ENCODE data around the gene KCNAB2. TPM values are rescaled to one million over a fixed set of nuclear protein-coding genes. Genes with fewer than 3 reads are reported as not detected.

KCNAB2 gene
- total RNA-seq, 1 experiment from 2014 or later, result 28.5 TPM

DNA sequence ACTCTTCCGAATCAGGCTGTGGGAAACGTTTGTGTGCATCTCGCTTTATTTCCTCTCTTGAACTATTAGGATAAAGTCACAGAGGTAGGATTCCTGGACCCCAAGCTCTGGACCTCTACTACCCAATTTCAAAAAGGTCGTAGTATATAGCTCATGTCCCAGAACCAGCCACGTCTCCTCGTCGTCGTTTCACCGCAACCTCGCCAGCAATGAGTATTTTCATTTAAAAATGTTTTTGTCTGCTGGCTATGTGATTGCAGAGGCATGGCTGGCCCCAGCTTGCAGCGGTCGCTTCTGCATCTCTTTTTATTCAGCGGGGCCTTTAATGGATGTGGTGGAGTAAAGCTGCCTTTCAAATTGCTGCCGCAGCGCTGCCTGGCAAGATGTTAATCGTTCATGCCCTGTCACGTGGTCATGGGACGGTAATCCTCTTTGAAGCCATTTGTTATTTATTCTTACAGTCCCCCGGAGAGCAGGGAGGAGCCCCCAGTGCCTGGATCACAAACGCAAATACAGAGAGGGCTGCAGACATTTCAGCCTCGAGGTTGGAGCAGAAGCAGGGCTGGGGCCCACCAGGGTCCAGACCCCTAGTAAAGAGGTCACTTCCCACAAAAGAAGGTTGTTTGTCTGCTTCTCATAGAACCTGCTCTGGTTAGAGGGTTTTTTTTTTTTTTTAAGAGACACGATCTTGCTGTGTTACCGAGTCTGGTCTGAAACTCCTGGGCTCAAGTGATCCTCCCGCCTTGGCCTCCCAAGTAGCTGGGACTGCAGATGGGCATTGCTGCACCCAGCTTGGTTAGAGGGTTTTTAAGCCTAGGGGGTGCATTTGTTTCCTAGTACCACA lies 41.9 kb upstream of the KCNAB2 start:
- ChIA-PET CTCF (no interaction called here), POLR2A (ENCODE audit: unreplicated experiment) (no interaction called here)
- DNase-seq (no peak), ATAC-seq (no peak)
- intact Hi-C loops (cut with micrococcal nuclease), result no loop called here
- Histone ChIP-seq H3K27me3 (ENCODE audit: low read length) (no peaks in the 10 kb centered on the region), H3F3A (ENCODE audit: low read length, unreplicated experiment) (no peaks in the 10 kb centered on the region), H4K20me1 (ENCODE audit: low read length) (0 out of 2 replicates have a peak, but pooled peaks cover 3% of the 10 kb centered on the region), H3K4me1 (ENCODE audit: insufficient read depth, low read length) (no peaks in the 10 kb centered on the region), H3K4me3 (ENCODE audit: low read length) (no peak overlapping the region), H3K79me2 (ENCODE audit: low read length) (no peaks in the 10 kb centered on the region), H3K9me2 (replicated peaks; ENCODE audit: low read length) (no peaks in the 10 kb centered on the region), H3K36me3 (ENCODE audit: low read depth, low read length) (no peaks in the 10 kb centered on the region), H3K9ac (ENCODE audit: low read length) (no peak overlapping the region), H3K4me2 (ENCODE audit: low read length) (no peak overlapping the region), H2AFZ (ENCODE audit: low read length) (no peak overlapping the region), H3K9me3 (ENCODE audit: low read length) (no peaks in the 10 kb centered on the region), H3K27ac (ENCODE audit: low read length) (no peak overlapping the region)
- no TSS peak for BruUV-seq (replicated peaks)
- TF ChIP-seq, protein P1, sequence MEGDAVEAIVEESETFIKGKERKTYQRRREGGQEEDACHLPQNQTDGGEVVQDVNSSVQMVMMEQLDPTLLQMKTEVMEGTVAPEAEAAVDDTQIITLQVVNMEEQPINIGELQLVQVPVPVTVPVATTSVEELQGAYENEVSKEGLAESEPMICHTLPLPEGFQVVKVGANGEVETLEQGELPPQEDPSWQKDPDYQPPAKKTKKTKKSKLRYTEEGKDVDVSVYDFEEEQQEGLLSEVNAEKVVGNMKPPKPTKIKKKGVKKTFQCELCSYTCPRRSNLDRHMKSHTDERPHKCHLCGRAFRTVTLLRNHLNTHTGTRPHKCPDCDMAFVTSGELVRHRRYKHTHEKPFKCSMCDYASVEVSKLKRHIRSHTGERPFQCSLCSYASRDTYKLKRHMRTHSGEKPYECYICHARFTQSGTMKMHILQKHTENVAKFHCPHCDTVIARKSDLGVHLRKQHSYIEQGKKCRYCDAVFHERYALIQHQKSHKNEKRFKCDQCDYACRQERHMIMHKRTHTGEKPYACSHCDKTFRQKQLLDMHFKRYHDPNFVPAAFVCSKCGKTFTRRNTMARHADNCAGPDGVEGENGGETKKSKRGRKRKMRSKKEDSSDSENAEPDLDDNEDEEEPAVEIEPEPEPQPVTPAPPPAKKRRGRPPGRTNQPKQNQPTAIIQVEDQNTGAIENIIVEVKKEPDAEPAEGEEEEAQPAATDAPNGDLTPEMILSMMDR (conservative IDR thresholded peaks at IDR 0.05; ENCODE audit: low read depth, low read length), result no peak
- TF ChIP-seq EZH2 (IDR thresholded peaks at IDR 0.05; ENCODE audit: low read length, unreplicated experiment) (no peak), EZH2phosphoT487 (IDR thresholded peaks at IDR 0.05; ENCODE audit: borderline replicate concordance, low read length) (no peak)

DNA sequence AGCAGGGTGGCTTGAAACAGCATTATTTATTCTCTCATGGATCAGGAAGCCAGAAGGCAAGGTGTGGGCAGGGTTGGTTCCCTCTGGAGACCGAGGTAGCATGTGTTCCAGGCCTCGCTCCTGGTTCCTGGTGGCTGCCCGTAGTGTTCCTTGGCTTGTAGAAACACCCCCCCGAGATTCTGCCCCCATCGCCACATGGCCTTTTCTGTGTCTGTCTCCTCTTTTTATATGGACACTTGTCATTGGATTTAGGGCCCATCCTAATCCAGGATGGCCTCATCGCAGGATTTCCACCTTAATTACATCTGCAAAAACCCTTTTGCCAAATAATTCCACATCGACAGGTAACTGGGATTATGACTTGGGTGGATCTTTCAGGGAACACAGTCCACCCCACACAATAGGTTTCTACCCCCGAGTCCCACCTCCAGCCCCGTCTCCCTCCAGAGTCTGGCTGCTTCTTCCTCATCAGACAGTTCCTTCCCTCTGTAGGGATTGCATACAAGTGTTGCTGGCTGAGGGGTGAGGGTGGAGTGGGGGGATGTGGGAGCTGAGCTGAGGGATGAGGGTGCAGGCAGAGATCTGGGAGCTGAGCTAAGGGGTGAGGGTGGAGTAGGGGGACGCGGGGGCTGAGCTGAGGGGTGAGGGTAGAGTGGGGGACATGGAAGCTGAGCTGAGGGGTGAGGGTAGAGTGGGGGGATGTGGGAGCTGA lies 41.1 kb upstream of the KCNAB2 start:
- H3K9me2 ChIP-seq (replicated peaks; ENCODE audit: low read length), result no peaks in the 10 kb centered on the region
- ATAC-seq (no peak), DNase-seq (no peak)
- no peak overlapping the region for H3K4me3 ChIP-seq (ENCODE audit: low read length)
- H3F3A ChIP-seq (ENCODE audit: low read length, unreplicated experiment), result no peaks in the 10 kb centered on the region
- no peaks in the 10 kb centered on the region for H3K79me2 ChIP-seq (ENCODE audit: low read length)
- H3K4me1 ChIP-seq (ENCODE audit: insufficient read depth, low read length), result no peaks in the 10 kb centered on the region
- CTCF ChIA-PET, result no interaction called here
- no peaks in the 10 kb centered on the region for H3K36me3 ChIP-seq (ENCODE audit: low read depth, low read length)
- intact Hi-C loops (cut with micrococcal nuclease), result no loop called here
- POLR2A ChIA-PET (ENCODE audit: unreplicated experiment), result interaction anchor here (0.7 kb wide), 1 partner anchor 66 kb away, joined by 3 read pairs; no protein-coding TSS in a partner anchor
- 0 out of 2 replicates have a peak, but pooled peaks cover 3% of the 10 kb centered on the region for H4K20me1 ChIP-seq (ENCODE audit: low read length)
- no peak overlapping the region for H3K4me2 ChIP-seq (ENCODE audit: low read length)
- H3K9me3 ChIP-seq (ENCODE audit: low read length), result no peaks in the 10 kb centered on the region
- no peak overlapping the region for H3K27ac ChIP-seq (ENCODE audit: low read length)
- no peak overlapping the region for H3K9ac ChIP-seq (ENCODE audit: low read length)
- H2AFZ ChIP-seq (ENCODE audit: low read length), result no peak overlapping the region
- no peaks in the 10 kb centered on the region for H3K27me3 ChIP-seq (ENCODE audit: low read length)
- TF ChIP-seq, protein P1 (conservative IDR thresholded peaks at IDR 0.05; ENCODE audit: low read depth, low read length), result no peak
- TF ChIP-seq EZH2phosphoT487 (IDR thresholded peaks at IDR 0.05; ENCODE audit: borderline replicate concordance, low read length) (no peak), EZH2 (IDR thresholded peaks at IDR 0.05; ENCODE audit: low read length, unreplicated experiment) (no peak)
- BruUV-seq (replicated peaks), result no TSS peak
